Globus pallidus (tissue), 1 donor: ENCODE measurements around the gene SLC5A2.
"Not testable (repeated sequence)": the region's sequence is repeated elsewhere in the genome, so short reads cannot be mapped to it uniquely, and the experiment has no call there.

ENCODE experiments used
- DNase-seq: peaks from one replicate; pipeline ENCODE4 v3.0.0-alpha.2; 2015; ENCODE audit warnings: low spot score

The SLC5A2 gene

GRCh38 chr16:31496670-31497069 is 13.7 kb downstream of the SLC5A2 start:
- DNase-seq = no peak

GRCh38 chr16:31498493-31498892 is 15.6 kb downstream of the SLC5A2 start:
- DNase-seq = no peak

- DNase-seq = no peak
Observed at GRCh38 chr16:31499928-31500327, 17.0 kb downstream of the SLC5A2 start.

GRCh38 chr16:31501226-31501965 is 18.5 kb downstream of the SLC5A2 start:
- DNase-seq = no peak

- no peak for DNase-seq
Observed at GRCh38 chr16:31501966-31502348, 19.0 kb downstream of the SLC5A2 start.

- no peak for DNase-seq
Observed at GRCh38 chr16:31502981-31503380, 20.1 kb downstream of the SLC5A2 start.

GRCh38 chr16:31503555-31503954 is 20.6 kb downstream of the SLC5A2 start:
- DNase-seq = not testable (repeated sequence)

- no peak for DNase-seq
Observed at GRCh38 chr16:31504159-31504558, 21.2 kb downstream of the SLC5A2 start.

- no peak for DNase-seq
Observed at GRCh38 chr16:31505483-31505882, 22.6 kb downstream of the SLC5A2 start.

- no peak for DNase-seq
Observed at GRCh38 chr16:31507617-31507928, 24.6 kb downstream of the SLC5A2 start.

- DNase-seq = peak; percentile 88
Observed at GRCh38 chr16:31507929-31508705, 25.2 kb downstream of the SLC5A2 start, which contains the start of gene RUSF1. RUSF1 (minus strand) TSS chr16:31508391; CDS start chr16:31508373, 18 bp downstream.

- DNase-seq = no peak
Observed at GRCh38 chr16:31508706-31509195, 25.8 kb downstream of the SLC5A2 start.

- DNase-seq = no peak
Observed at GRCh38 chr16:31513126-31513525, 30.2 kb downstream of the SLC5A2 start.

GRCh38 chr16:31513884-31514283 is 31.0 kb downstream of the SLC5A2 start:
- no peak for DNase-seq

- no peak for DNase-seq
Observed at GRCh38 chr16:31517800-31518402, 35.0 kb downstream of the SLC5A2 start.

- no peak for DNase-seq
Observed at GRCh38 chr16:31519759-31520431, 37.0 kb downstream of the SLC5A2 start.

- DNase-seq = no peak
Observed at GRCh38 chr16:31521368-31521767, 38.4 kb downstream of the SLC5A2 start.

GRCh38 chr16:31522071-31522470 is 39.1 kb downstream of the SLC5A2 start:
- no peak for DNase-seq

- not testable (repeated sequence) for DNase-seq
Observed at GRCh38 chr16:31523768-31524167, 40.8 kb downstream of the SLC5A2 start.

- DNase-seq = no peak
Observed at GRCh38 chr16:31525113-31525512, 42.2 kb downstream of the SLC5A2 start.

GRCh38 chr16:31527734-31528274 is 44.9 kb downstream of the SLC5A2 start, which contains the start of gene AHSP:
AHSP (plus strand) TSS chr16:31527900; CDS start chr16:31528140, 240 bp downstream.
- DNase-seq = no peak
